HL-60 (cell line): ENCODE results near the gene ARMH3.

Source experiments
- GABPA ChIP-seq: IDR thresholded peaks from 2 replicates; pipeline ENCODE4 v1.6.1; 2012; ENCODE audit warnings: low read depth
- POLR2AphosphoS5 ChIP-seq: IDR thresholded peaks from 2 replicates; pipeline ENCODE4 v1.6.1; 2012; ENCODE audit warnings: low read depth
- SPI1 ChIP-seq: IDR thresholded peaks from 2 replicates; pipeline ENCODE4 v1.6.1; 2012; ENCODE audit warnings: low read depth, mild to moderate bottlenecking, borderline replicate concordance
- TF ChIP-seq, protein P1 (sequence below): IDR thresholded peaks from one replicate; pipeline ENCODE4 v1.5.1; 2011; ENCODE audit warnings: low read length, control low read depth, inconsistent platforms; ENCODE audit not compliant: insufficient read depth

DNA sequence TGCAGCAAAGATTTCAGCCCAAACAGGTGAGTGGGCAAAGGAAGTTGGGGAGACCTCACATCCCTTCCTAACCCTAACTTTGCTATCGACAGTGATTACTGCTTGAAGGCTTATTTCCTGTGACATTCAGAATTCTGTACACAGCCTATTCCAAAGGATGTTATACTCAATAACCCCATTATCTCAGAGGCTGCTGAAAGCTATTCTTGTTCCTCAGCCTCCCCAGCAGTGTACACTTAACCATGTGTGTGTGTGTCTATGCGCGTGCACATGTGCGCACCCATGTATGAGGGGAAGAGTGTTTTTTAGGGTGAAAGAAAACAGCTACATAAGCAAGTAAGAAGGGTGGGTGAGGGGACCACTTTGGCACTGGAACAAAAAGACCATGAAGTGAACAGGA, 122.0 kb downstream of the ARMH3 start:
- TF ChIP-seq, protein P1, sequence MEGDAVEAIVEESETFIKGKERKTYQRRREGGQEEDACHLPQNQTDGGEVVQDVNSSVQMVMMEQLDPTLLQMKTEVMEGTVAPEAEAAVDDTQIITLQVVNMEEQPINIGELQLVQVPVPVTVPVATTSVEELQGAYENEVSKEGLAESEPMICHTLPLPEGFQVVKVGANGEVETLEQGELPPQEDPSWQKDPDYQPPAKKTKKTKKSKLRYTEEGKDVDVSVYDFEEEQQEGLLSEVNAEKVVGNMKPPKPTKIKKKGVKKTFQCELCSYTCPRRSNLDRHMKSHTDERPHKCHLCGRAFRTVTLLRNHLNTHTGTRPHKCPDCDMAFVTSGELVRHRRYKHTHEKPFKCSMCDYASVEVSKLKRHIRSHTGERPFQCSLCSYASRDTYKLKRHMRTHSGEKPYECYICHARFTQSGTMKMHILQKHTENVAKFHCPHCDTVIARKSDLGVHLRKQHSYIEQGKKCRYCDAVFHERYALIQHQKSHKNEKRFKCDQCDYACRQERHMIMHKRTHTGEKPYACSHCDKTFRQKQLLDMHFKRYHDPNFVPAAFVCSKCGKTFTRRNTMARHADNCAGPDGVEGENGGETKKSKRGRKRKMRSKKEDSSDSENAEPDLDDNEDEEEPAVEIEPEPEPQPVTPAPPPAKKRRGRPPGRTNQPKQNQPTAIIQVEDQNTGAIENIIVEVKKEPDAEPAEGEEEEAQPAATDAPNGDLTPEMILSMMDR: no peak
- TF ChIP-seq SPI1 (no peak), POLR2AphosphoS5 (no peak), GABPA (no peak)
